WI38 (cell line): Measurements from ENCODE around the gene SEMA3C.

Experiments
- H3K4me3 ChIP-seq: 2 replicates; pipeline ENCODE4 v1.5.1; 2011; ENCODE audit warnings: low read depth, mild to moderate bottlenecking, control low read depth, low read length
- CTCF ChIP-seq: IDR thresholded peaks from 2 replicates; pipeline ENCODE4 v1.5.1; 2012; ENCODE audit warnings: low read depth, mild to moderate bottlenecking, control low read depth, low read length

Gene SEMA3C

DNA sequence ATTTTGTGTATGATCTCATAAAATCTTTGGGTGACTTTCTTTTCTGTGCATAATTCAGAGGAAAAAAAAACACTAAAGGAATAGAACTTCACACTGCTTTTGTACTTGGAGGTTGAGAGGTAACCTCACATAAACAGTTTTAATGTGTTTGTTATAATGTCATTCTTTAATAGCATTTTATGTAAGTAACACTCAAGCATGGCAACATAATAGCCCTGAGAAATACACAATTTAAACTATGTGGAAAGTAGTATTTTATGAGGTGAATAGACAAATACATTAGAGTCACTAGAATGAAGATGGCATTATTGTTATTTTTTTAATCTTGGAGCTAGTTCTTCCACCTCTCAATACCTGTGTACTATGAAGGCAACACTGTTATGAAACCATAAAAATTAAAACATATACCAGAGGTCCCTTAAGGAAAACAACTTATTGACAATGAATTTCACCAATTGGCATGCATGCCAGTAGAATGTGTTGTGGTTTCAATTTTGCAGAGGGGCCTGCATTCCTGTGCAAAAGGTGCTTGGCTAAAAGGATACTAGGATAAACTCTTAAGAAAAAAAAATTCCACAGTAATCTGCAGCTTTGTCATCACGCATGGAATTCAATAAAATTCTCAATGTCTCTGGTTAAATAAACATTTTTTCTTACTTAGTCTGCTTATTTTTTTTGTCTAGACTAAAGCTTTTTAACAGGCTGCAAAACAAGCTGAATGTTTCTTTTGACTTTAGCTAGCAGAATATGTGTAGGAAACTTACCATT lies 177.9 kb downstream of the SEMA3C start:
- no peak overlapping the region for H3K4me3 ChIP-seq
- TF ChIP-seq CTCF: no peak

- no peak for TF ChIP-seq CTCF
- H3K4me3 ChIP-seq: no peak overlapping the region
These were observed 182.3 kb downstream of the SEMA3C start for GRCh38 chr7:80736371-80737125.

DNA sequence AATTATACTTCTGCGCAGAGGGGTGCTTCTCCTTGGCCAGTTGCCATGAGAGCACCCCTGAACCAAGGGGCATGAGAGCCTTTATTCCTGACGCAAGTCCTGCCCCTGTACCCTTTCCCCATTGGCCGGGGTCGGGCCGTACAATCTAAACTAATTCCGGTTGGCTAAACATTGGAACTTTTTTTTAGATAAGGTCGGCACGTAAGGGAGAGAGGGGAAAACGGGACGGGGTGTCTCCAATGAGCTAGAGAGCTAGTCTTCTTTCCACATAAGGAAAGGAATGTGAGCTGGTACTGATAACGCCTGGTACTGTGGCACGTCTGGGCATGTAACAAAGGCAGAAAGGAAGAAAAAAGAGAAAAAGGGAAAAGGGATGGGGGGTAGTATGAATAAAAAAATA lies 183.5 kb downstream of the SEMA3C start:
- no peak overlapping the region for H3K4me3 ChIP-seq
- no peak for TF ChIP-seq CTCF

DNA sequence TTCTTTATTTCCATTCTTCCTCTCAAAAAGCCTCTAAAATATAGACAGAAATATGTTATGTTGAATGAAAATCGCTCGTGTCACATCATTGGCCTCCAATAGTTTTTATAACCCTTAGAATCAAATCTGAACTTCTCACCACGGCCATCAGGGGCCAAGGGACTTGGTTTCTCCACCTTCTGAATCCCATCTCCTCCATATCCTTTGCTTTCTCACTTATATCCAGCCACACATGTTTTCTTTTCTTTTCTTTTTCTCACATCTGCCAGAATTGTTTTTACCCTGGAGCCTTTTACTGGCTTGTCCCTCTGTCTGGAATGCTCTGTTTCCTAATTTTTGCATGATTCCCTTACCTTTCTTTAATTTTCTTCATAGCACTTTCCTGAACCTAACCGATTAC lies 184.8 kb downstream of the SEMA3C start:
- no peak for TF ChIP-seq CTCF
- no peak overlapping the region for H3K4me3 ChIP-seq

- no peak for TF ChIP-seq CTCF
- H3K4me3 ChIP-seq: no peak overlapping the region
These were observed 185.4 kb downstream of the SEMA3C start for GRCh38 chr7:80733333-80733915.

DNA sequence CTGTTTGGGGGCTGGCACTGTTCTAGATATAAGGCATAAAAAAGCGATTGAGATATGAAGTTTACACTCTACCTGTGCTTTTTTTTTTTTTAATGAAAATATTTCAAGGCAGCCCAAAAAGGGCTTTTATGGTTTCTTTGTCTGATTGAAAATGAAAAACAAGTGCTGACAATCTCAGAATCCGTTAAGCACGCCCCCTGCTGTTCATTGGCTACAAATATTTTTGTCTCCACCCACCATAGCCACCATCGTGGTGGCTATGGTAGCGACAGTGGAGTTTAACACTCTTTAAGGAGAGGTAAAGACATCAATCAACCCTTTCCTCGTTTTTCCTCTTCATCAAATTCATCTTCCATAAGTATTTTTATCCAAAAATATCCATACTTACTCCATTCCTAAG lies 186.2 kb downstream of the SEMA3C start:
- H3K4me3 ChIP-seq: no peak overlapping the region

More for the DNA sequence above, 186.2 kb downstream of the SEMA3C start:
- TF ChIP-seq CTCF: 0 out of 2 replicates have a peak, but pooled peaks have one; percentile 6
